Measurements from ENCODE around the gene DGAT2L6. TPM values are rescaled to one million over a fixed set of nuclear protein-coding genes. Genes with fewer than 3 reads are reported as not detected.

The DGAT2L6 gene, protein sequence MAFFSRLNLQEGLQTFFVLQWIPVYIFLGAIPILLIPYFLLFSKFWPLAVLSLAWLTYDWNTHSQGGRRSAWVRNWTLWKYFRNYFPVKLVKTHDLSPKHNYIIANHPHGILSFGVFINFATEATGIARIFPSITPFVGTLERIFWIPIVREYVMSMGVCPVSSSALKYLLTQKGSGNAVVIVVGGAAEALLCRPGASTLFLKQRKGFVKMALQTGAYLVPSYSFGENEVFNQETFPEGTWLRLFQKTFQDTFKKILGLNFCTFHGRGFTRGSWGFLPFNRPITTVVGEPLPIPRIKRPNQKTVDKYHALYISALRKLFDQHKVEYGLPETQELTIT
- total RNA-seq = not detected in 2 replicates

DNA sequence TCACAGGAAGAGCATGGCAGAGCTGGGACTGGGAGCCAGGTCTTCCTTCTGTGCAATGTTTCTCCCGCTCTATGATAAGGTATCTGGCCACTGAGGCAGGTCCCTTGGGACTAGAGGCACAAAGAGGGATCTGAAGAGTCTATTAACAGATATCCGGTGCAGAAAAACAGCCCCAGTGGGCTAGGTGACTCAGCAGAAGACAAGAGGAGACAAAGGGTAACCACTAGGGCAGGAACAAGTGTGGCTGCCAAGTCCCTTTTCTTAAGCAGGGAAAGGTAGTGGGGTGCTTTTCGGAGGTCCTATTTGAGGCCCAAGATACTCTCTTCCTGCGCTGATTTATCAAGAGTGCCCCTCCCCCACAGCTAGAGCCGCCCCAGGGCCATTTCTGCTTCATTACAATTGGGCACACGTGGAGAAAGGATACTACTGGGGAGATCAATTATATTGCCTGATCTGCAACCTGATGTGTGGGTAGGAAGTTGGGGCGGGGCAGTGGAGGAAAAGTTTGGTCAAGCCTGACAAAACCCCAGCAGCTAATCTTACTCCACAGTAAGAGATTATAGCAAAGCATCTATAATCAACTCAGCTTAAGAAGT lies at the start of gene DGAT2L6:
Gene DGAT2L6, plus strand, starts transcription at position 546 of the 596 bp plus-strand sequence. CDS start 100 bp downstream, outside the sequence.
- no peak for DNase-seq (ENCODE audit: low read depth, low spot score)

DNA sequence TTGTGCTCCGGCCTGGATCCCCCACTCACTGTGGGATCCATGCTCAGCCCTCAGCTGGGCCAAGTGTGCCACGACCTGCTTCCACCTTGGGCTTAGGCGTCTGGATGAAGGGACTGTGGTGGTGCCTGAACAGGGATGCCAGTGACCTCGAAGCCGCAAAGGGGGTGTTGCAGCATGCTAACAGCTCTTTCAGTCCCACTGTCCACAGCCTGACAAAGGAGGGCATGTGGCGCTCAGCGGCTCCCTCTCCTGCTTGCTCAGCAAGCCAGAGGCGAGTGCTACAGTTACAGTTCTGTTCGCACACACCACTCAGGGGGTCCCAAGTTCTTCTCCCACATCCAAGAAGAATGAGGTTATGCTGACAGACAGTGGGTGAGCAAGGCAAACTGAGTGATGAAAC lies 49.2 kb upstream of the DGAT2L6 start:
- DNase-seq (ENCODE audit: low read depth, low spot score) = no peak

DNA sequence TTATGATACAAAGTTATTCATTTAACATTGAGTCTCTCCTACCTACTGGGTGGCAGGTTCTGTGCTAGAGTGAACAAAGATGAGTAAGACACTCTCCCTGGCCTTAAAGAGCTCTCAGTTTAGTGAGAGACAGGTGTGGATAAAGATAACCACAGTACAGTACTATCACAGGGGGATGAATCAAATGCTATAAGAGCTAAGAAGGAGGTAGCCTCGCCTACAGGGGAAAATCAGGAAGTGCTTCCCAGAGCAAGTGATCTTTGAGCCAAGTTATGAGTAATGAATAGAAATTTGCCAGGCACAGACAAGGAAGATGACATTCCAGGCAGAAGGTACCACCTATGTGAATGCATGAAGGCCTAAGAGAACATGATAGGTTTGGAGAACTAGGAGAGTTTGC lies 47.5 kb upstream of the DGAT2L6 start:
- no peak for DNase-seq (ENCODE audit: low read depth, low spot score)

DNA sequence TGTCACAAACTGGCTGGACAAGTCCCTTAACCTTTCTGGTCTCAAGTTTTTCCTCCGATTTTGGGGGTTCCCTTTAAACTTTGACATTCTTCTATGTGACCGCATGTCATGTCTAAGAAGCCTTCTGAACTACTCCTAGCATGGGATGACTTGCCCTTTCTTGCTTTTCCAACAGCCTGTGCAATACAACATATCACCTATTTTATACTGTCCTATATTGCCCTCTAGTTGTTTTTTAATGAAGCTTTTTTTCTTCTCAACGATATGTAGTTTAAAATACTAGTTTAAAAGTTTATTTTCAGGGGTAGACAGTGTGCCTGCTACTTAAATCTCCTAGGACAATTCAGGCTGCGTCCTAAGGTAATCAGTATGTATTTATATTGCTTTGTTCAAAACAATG lies 45.1 kb upstream of the DGAT2L6 start:
- DNase-seq (ENCODE audit: low read depth, low spot score) = no peak

DNA sequence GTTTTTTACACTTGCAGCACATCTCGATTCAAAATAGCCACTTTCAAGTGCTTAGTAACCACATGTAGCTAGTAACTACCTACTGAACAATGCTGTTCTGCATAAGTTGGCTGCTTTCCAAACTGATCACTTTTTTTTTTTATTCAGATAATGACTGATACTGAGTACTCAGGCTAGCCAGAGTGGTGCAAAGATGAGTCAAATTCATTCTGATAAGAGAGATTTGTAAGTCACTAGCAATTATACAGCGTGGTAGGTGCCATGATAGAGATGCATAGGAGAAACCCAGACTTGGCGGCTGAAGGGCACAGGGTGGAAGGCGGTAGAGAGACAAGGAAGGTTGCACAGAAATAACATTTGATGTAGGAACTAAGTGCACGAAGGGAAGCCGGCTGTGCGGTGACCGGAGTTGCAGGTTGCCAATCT lies 44.4 kb upstream of the DGAT2L6 start:
- no peak for DNase-seq (ENCODE audit: low read depth, low spot score)

DNA sequence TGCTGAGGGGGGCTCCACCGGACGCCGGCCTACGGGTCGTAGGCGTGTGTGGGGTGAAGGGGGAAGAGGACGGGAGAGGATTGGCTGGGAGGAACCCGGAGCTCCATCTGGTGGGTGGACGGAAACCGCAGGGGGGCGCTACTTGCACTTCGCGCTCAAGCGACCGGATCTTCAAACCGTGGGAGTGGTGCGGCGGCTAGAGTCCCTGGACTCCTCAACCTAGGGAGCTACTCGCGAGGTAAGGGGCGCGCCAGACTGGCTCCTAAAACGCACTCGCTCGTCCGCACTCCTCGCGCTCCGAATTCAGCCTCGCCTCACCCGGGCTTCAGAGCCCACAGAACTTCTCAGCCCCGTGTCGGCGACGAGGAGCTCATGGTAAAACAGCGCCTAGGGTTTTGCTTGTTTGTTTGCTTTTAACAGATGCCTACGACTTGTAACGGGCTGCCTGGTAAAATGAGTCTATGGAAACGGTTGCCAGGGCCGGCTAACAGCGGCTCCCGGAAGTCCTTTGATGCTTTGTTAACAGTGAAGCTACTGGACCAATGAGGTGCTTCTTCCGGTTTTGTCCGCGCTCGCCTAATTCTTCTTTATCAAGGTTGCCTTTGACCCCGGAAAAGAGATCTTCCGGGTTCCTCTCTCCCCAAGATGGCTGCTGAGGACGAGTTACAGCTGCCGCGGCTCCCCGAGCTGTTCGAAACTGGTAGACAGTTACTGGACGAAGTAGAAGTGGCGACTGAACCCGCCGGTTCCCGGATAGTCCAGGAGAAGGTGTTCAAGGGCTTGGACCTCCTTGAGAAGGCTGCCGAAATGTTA lies 43.8 kb upstream of the DGAT2L6 start, which contains the start of gene IGBP1:
Gene IGBP1, plus strand, starts transcription at position 145 of the 813 bp plus-strand sequence. Its CDS starts 501 bp downstream, at position 646.
- DNase-seq (ENCODE audit: low read depth, low spot score) = peak; percentile 54

DNA sequence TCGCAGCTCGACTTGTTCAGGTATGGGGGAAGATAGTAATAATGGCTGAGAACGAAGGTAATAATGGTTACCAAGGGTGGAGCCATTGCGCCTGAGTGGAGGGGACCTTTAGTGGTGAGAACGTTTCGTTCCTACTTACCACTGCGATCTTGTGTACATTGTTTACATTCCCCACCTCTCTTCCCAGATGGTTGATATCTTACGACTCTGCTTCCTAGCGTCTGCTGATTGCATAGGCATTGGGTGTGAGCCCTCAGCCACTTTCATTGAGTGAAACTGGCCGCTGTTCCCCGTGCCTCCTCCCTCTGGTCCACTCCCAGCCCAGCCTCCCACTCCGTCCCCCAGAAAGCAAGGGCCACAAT lies 43.2 kb upstream of the DGAT2L6 start:
- DNase-seq (ENCODE audit: low read depth, low spot score) = no peak

DNA sequence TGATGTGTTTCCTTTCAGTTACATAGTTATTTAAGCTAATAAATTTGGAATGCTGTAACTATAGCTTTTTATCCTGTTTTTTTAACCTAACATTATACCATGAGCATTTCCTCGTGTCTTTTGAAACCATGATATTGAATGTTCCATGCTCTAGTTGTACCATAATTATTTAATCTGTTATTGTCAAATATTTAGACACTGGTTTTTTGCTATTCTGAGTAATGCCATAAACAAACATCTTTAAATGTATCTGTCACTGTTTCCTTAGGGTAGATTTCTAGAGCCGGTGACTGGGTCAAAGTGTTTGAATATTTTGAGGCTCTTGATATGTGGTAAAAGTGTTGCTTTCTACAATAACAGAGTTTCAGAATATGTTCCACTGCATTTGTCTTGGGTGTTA lies 38.7 kb upstream of the DGAT2L6 start:
- no peak for DNase-seq (ENCODE audit: low read depth, low spot score)

DNA sequence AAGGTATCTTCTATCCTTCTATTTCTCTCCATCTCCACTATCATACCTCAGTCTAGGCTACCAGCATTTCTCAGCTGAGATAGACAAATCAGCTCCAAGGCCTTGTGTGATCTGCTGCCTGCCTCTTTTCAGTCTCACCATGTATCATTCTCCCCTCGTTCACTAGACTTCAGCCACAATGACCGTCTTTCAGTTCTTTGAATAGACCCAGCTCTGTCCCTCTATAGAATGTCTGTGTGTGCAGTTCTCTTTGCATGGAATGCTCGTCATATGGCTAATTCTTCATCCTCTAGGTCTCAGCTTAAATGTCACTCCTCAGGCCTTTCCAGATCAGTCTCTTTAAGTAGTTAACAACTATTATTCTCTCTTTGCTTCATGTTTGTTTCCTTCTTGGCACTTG lies 37.5 kb upstream of the DGAT2L6 start:
- no peak for DNase-seq (ENCODE audit: low read depth, low spot score)

DNA sequence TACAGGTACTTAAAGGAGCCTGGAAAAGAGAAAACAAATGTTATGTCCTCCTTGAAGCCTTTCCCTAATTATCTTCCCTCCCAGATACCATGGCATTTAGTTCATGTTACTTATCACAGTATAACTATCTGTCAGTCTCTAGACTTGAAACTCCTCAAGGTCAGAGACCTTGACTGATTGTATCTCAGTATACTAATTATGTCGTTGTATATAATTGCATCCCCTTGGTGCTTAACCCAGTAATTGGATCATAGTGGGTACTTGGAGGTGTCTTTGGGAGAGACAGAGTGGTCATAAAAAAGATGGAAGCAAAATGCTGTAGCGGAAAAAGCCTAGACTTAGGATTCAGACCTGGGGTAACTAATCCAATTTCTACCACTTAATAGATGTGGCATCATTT lies 35.9 kb upstream of the DGAT2L6 start:
- DNase-seq (ENCODE audit: low read depth, low spot score) = no peak

DNA sequence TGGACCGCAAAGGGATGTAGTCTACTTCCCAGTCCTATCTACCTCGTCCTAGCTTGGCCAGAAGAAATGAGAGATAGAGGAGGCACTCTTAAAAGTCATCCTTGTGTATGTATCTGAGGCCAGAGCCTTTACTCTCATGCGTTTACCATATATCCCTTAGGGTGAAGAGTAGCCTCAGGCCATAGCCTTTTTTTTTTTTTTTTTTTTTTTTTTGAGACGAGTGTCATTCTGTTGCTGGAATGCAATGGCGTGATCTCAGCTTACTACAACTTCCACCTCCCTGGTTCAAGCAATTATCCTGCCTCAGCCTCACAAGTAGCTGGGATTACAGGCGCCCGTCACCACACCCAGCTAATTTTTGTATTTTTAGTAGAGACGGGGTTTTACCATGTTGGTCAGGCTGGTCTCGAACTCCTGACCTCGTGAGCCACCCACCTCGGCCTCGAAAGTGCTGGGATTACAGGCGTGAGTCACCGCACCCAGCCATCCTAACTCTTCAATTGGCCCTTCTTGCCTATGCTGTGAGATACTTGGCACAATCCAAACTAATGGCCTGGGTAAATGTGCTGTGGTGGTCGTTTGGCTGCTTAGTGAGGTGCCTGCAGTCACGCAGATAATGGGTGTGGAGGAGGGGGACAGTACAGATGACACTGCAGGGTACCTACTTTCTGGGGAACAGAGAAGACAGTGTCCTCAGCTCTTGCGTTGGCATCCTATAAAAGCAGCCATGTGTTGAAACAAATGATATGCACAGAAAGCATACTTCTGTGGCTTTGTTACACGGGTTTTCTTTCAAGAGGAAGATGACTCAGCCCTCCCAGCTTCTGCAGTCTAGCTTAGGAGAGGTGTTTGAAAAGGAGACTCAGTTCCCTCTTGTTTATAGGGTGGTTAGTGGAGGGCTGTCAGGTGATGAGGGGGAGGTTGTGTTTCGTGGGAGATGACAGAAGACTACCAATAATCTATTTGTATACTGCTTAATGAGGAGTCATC lies 10.4 kb upstream of the DGAT2L6 start:
- DNase-seq (ENCODE audit: low read depth, low spot score) = no peak

DNA sequence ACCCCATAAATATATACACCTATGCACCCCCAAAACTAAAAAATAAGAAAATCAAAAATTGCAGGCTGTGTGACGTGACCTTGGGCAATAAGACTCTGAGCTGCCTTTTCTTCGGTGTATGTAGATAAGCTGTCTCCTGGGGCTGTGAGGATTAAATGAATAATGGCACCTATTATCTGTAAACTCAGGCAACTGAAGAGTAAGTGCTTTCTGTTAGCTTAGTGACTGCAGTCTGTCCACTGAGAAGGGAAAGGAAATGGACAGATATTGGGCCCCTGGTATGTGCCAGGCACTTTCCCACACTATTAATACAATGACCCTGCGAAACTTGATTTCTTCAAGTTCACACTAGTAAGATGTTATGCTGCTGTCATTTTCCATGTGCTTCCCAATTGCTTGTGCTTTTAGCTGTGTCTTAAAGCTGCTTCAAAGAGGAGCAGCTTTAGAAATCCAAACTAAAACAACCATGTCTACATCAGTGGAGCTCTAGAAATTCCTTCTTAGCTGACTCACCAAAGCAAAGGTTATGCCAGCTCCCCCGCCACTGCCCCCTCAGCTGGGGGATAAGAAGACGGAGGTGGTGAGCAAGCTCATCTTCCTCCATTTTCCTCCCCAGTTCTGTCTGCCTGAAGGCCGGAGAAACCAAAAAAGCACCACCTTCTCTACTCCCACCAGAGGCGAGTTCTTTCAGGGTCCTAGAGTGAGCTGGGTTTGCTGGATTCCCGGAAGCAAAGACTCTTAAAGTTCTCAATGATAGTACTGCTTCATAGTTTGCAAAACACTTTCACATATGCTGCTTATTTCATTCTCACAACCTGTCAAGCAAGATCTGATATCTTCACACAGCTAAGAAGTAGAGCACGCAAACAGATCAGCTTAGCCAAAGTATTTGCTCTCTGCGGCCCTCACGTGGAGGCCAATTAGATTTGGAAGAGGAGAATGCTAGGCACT lies 8.8 kb upstream of the DGAT2L6 start:
- DNase-seq (ENCODE audit: low read depth, low spot score) = no peak

DNA sequence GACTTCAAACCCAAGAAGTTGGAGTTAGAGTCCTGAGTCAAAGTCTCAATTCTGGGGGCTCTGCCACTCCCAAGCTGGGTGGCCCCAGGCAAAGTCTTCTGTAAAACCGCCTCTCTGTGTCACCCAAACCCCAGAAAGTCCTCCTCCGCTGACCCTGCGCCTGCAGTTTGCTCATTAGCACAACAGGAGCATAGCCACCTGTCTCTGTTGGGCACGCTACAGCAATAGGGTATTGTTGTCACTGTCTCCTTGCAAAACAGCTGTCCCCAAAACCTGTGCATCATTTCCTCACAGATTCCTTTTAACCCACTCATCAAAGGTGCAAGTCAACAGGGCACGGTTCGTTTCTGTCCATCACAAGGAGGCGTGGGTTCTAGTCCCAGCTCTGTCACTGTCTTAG lies 8.0 kb upstream of the DGAT2L6 start:
- no peak for DNase-seq (ENCODE audit: low read depth, low spot score)

DNA sequence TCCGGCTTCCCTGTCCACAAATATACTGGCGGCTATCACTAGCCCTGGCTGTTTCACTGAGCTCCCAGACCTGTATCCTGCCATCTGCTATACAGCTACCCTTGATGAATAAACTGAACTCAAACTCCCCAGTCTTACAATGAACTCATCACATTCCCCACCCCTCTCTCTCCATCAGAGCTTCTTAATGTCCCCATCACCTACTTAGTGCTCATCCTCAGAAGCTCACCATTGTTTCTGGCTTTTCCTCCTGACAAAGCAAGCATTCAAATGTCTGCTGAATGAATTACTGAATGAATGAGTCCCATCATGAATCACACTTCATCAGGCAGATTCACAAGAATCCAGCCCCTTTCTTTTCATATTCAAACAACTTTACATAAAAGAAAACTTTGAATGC lies 5.7 kb upstream of the DGAT2L6 start:
- DNase-seq (ENCODE audit: low read depth, low spot score) = no peak

DNA sequence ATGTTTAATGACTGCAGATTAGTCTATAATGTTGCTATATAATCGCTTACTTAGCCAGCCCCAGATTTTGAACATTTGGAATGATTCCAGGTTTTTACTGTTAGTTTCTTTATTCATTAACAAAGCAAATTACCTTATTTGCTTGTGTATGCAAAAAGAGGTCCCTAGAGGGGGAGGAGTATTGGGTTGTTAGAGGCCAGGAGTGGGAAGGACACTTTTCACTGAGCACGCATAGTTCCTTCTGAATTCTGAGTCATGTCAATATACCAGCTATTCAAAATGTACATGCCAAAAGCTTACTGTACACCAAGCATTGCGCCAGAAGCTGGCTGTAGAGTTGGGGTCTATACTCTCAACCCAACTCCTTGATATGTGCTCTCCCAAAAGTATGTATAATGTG lies 5.1 kb upstream of the DGAT2L6 start:
- no peak for DNase-seq (ENCODE audit: low read depth, low spot score)

DNA sequence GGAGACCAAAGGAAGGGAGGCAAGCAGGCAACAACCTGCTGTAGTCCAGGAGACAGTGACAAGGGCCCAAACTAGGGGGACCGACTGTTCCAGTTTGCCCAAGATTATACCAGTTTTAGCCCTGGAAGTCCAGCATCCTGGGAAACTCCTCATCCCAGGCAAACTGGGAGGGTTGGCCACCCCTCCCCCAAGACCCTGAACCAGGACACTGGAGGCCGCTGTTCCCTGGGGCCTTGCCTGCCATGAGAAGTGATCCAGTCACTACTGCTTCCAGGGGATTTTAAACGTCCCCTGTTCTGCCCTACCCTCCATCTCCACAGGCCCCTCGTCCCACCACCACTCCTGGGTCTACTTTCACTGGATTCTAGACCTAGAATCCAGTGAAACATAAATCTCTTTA lies 4.3 kb upstream of the DGAT2L6 start:
- no peak for DNase-seq (ENCODE audit: low read depth, low spot score)

DNA sequence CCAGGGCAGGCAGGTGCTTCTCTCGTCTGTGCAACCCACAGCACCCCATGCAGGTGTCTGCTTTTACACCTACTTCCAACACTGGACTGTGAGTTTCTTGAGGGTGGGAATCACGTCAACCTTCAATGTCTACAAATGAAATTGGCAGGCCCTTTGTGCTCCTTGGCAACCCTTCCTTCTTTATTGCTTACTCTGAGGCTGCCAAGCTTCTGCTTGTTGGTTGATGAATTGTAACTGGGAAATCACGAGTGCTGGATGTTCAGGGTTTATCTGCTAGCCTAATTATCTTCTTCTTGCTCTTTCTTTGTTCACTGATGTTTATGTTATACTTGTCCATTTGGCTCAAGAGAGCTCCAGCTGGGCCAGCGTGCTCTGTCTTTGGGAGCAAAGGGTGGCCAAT lies 2.5 kb upstream of the DGAT2L6 start:
- no peak for DNase-seq (ENCODE audit: low read depth, low spot score)

DNA sequence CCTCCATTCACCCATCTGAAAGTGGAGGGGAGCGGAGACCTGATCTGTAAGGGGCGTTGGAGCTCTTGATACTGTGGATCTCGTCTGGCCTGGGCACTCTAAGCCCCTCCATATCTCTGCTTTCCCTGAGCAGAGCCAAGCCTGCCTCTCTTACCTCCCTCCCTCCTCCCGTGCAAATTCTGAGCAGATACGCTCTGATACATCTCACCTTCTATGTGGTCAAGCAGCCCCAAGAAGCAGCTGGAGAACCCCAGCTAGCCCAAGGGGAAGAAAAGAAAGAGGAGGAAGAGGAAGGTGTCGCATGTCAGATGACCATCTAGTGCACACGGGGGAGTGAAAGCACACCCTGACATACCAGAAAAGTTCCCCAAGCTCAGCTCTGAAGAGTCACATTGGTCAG lies 1.9 kb upstream of the DGAT2L6 start:
- no peak for DNase-seq (ENCODE audit: low read depth, low spot score)

DNA sequence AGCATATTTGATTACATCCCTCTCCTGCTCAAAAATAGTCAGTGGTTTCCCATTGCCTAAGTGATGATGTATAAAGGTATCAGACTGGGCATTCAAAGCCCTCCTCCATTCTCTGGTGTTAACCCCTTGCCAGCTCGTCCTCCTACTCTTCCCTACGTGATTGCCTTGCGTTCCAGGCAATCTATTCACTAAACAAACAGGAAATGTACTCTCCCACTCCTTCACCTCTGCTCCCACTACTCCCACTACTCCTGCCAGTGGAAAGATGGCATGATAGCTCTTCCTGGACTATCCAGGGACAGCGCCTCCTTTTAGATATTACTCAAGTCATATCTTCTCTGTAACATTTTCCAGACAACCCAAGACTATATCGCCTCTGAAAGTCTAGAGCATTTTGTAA lies 5.8 kb downstream of the DGAT2L6 start:
- DNase-seq (ENCODE audit: low read depth, low spot score) = no peak

DNA sequence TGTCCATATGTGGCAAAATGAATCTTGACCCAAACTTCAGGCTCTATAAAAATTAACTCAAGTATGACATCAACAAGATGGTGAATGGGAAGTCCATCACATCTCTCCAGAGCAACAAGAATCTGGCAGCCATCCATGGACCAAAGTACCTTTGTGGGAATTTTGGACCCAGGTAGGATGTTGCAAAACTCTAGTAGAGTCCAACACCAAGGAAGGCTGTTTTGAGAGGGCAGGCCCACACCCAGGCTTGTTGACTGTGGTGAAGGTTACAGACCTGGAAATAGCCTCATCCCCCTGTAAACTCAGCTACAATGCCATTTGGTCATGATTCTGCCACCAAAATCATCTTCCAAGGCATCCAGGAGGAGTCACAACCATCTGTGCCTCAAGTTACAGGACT lies 12.9 kb downstream of the DGAT2L6 start:
- DNase-seq (ENCODE audit: low read depth, low spot score) = no peak

All from pulmonary artery endothelial cell (primary cell).